H1 (cell line): ENCODE data around the gene GBA2. TPM values are rescaled to one million over a fixed set of nuclear protein-coding genes. Genes with fewer than 3 reads are reported as not detected.

Experiments
- CTCF ChIA-PET: fragments of 300-600 bp; sonication (Branson Sonifier 250); formaldehyde crosslinking; loops from one replicate; lab custom pipeline; 2021; ENCODE audit not compliant: partially characterized antibody; lab: Charles Lee
- POLR2A ChIA-PET: fragments of 300-600 bp; sonication (Branson Sonifier 250); formaldehyde crosslinking; loops from one replicate; lab custom pipeline; 2021; ENCODE audit warnings: inconsistent platforms; ENCODE audit not compliant: partially characterized antibody; lab: Charles Lee
- DNase-seq, 2 experiments: peaks; one replicate each; pipeline versions ENCODE4 v3.0.0 to v3.0.0-alpha.2; 2010 to 2022; ENCODE audit warnings: low spot score in 2 of 2, low read depth in 1 of 2, mixed read lengths in 1 of 2
- FAIRE-seq: peaks from 2 replicates; lab custom pipeline; 2011; peaks lifted over from hg19 to GRCh38; lab: Jason Lieb, UNC
- H2AFZ ChIP-seq: 2 replicates; pipeline ENCODE4 v1.8.1; 2012; ENCODE audit warnings: low read length, inconsistent platforms
- H2AK5ac ChIP-seq: 2 replicates; pipeline ENCODE4 v1.6.1; 2013; ENCODE audit warnings: low read depth, low read length
- H2BK120ac ChIP-seq: replicated peaks from 2 replicates; pipeline ENCODE3; 2013; ENCODE audit warnings: low read depth, low read length, inconsistent platforms
- H2BK12ac ChIP-seq: 2 replicates; pipeline ENCODE4 v1.6.1; 2013; ENCODE audit warnings: low read depth, low read length
- H2BK15ac ChIP-seq: 2 replicates; pipeline ENCODE4 v1.6.1; 2013; ENCODE audit warnings: low read length
- H2BK20ac ChIP-seq: 2 replicates; pipeline ENCODE4 v1.6.1; 2013; ENCODE audit warnings: low read length
- H2BK5ac ChIP-seq: 2 replicates; pipeline ENCODE4 v1.6.1; 2013; ENCODE audit warnings: low read depth, low read length
- H3K14ac ChIP-seq: 2 replicates; pipeline ENCODE4 v1.6.1; 2013; ENCODE audit warnings: inconsistent platforms; ENCODE audit not compliant: insufficient read length
- H3K18ac ChIP-seq: 2 replicates; pipeline ENCODE4 v1.6.1; 2013; ENCODE audit warnings: low read length; ENCODE audit errors: extremely low read depth
- H3K23ac ChIP-seq: 2 replicates; pipeline ENCODE4 v1.6.1; 2013; ENCODE audit warnings: inconsistent platforms; ENCODE audit not compliant: insufficient read length
- H3K23me2 ChIP-seq: 2 replicates; pipeline ENCODE4 v1.6.1; 2013; ENCODE audit warnings: low read depth, low read length
- H3K27ac ChIP-seq: 2 replicates; pipeline ENCODE4 v1.6.1; 2011; ENCODE audit warnings: low read depth, low read length, inconsistent platforms
- H3K27me3 ChIP-seq, 4 experiments: replicated peaks in 1 of 4; 1 replicate in 1 of 4; 2 replicates in 3 of 4; pipeline versions ENCODE4 v1.6.1 to v1.8.1; 2011 to 2013; ENCODE audit warnings: low read length in 3 of 4, mild to moderate bottlenecking in 3 of 4, inconsistent platforms in 2 of 4, mixed read lengths in 2 of 4, moderate library complexity in 1 of 4; ENCODE audit not compliant: control insufficient read depth in 3 of 4, insufficient read depth in 3 of 4; ENCODE audit errors: extremely low read depth in 1 of 4
- H3K36me3 ChIP-seq, 4 experiments: 2 replicates each; pipeline versions ENCODE4 v1.6.1 to v1.8.1; 2011 to 2013; ENCODE audit warnings: mild to moderate bottlenecking in 4 of 4, low read length in 3 of 4, moderate library complexity in 2 of 4, control low read depth in 1 of 4, inconsistent platforms in 1 of 4; ENCODE audit not compliant: insufficient read depth in 4 of 4, control insufficient read depth in 2 of 4
- H3K4ac ChIP-seq: replicated peaks from 2 replicates; pipeline ENCODE3; 2013; ENCODE audit warnings: low read length, low read depth, mixed read lengths, inconsistent platforms; ENCODE audit not compliant: insufficient read length
- H3K4me1 ChIP-seq, 4 experiments: replicated peaks in 1 of 4; 1 replicate in 1 of 4; 2 replicates in 3 of 4; pipeline versions ENCODE4 v1.6.1 to v1.8.1; 2011 to 2013; ENCODE audit warnings: low read length in 3 of 4, inconsistent platforms in 2 of 4, mixed read lengths in 1 of 4; ENCODE audit not compliant: insufficient read depth in 4 of 4, control insufficient read depth in 3 of 4
- H3K4me2 ChIP-seq, 2 experiments: 2 replicates each; pipeline versions ENCODE4 v1.6.1 to v1.8.1; 2011 to 2013; ENCODE audit warnings: low read depth in 2 of 2, low read length in 2 of 2, control low read depth in 1 of 2, inconsistent platforms in 1 of 2, mild to moderate bottlenecking in 1 of 2; ENCODE audit not compliant: insufficient read depth in 1 of 2
- H3K4me3 ChIP-seq, 4 experiments: fragments of 200-600, 300-600 bp in 1 of 4; sonication (generic), shearing (Covaris generic), sonication (Bioruptor Twin) in 1 of 4; 2 replicates each; pipeline versions ENCODE4 v1.5.1 to v1.8.1; 2011 to 2016; ENCODE audit warnings: low read length in 4 of 4, low read depth in 3 of 4, control low read depth in 2 of 4, inconsistent platforms in 2 of 4, mild to moderate bottlenecking in 2 of 4, mixed read lengths in 1 of 4, moderate library complexity in 1 of 4; ENCODE audit not compliant: insufficient read depth in 2 of 4; ENCODE audit errors: extremely low read depth in 1 of 4
- H3K56ac ChIP-seq: replicated peaks from 2 replicates; pipeline ENCODE3; 2013; ENCODE audit warnings: low read depth, mild to moderate bottlenecking, mixed read lengths, low read length, inconsistent platforms; ENCODE audit not compliant: insufficient read length
- H3K79me1 ChIP-seq: 2 replicates; pipeline ENCODE4 v1.6.1; 2013; ENCODE audit warnings: low read depth, low read length, control low read depth
- H3K79me2 ChIP-seq, 2 experiments: 2 replicates each; pipeline versions ENCODE4 v1.6.1 to v1.8.1; 2012 to 2013; ENCODE audit warnings: low read length in 2 of 2, mild to moderate bottlenecking in 2 of 2, inconsistent platforms in 1 of 2; ENCODE audit not compliant: insufficient read depth in 2 of 2, control insufficient read depth in 1 of 2
- H3K9ac ChIP-seq, 4 experiments: replicated peaks in 1 of 4; 1 replicate in 1 of 4; 2 replicates in 3 of 4; pipeline versions ENCODE4 v1.6.1 to v1.8.1; 2011 to 2013; ENCODE audit warnings: low read depth in 3 of 4, low read length in 3 of 4, control low read depth in 2 of 4, mild to moderate bottlenecking in 2 of 4, moderate library complexity in 2 of 4, inconsistent platforms in 1 of 4; ENCODE audit errors: extremely low read depth in 1 of 4
- H3K9me3 ChIP-seq, 2 experiments: 2 replicates each; pipeline versions ENCODE4 v1.6.1 to v1.8.1; 2012 to 2013; ENCODE audit warnings: mild to moderate bottlenecking in 2 of 2, moderate library complexity in 2 of 2, control low read depth in 1 of 2, inconsistent platforms in 1 of 2, low read depth in 1 of 2, low read length in 1 of 2, mixed read lengths in 1 of 2; ENCODE audit not compliant: insufficient read depth in 2 of 2
- H4K20me1 ChIP-seq, 2 experiments: replicated peaks in 1 of 2; 2 replicates each; pipeline versions ENCODE3 to v1.8.1; 2011 to 2013; ENCODE audit warnings: inconsistent platforms in 2 of 2, low read length in 2 of 2, mild to moderate bottlenecking in 1 of 2; ENCODE audit not compliant: insufficient read depth in 2 of 2, control insufficient read depth in 1 of 2
- H4K5ac ChIP-seq: 2 replicates; pipeline ENCODE4 v1.6.1; 2013; ENCODE audit warnings: low read length, low read depth, mixed read lengths, inconsistent platforms; ENCODE audit not compliant: insufficient read length
- H4K8ac ChIP-seq: 2 replicates; pipeline ENCODE4 v1.8.0; 2013; ENCODE audit warnings: mild to moderate bottlenecking, moderate library complexity, low read length, inconsistent platforms; ENCODE audit not compliant: insufficient read depth; ENCODE audit errors: extremely low read depth
- H4K91ac ChIP-seq: replicated peaks from 2 replicates; pipeline ENCODE3; 2013; ENCODE audit warnings: low read length, mixed read lengths, inconsistent platforms; ENCODE audit not compliant: insufficient read length
- POU5F1 ChIP-seq: IDR thresholded peaks from 2 replicates; pipeline ENCODE4 v1.6.1; 2011; ENCODE audit warnings: low read depth, mild to moderate bottlenecking, low read length, moderate library complexity
- RAD21 ChIP-seq, 2 experiments: IDR thresholded peaks in 1 of 2; conservative IDR thresholded peaks in 1 of 2; 2 replicates each; pipeline ENCODE4 v1.6.1; 2011; ENCODE audit warnings: low read depth in 2 of 2, low read length in 2 of 2, improper control_type of control experiment in 1 of 2, inconsistent platforms in 1 of 2, mild to moderate bottlenecking in 1 of 2, moderate library complexity in 1 of 2
- SAP30 ChIP-seq: fragments of 300-600 bp; sonication (generic); IDR thresholded peaks from 2 replicates; pipeline ENCODE4 v1.7.1; 2012; ENCODE audit warnings: low read length, moderate library complexity, mild to moderate bottlenecking, inconsistent platforms; ENCODE audit not compliant: insufficient read depth, insufficient replicate concordance
- SP1 ChIP-seq: IDR thresholded peaks from 2 replicates; pipeline ENCODE4 v1.6.1; 2011; ENCODE audit warnings: low read depth, low read length
- SUZ12 ChIP-seq: fragments of 200-600 bp; sonication (generic); IDR thresholded peaks from 2 replicates; pipeline ENCODE4 v1.6.1; 2012; ENCODE audit warnings: mild to moderate bottlenecking, inconsistent platforms, low read length, moderate library complexity, mixed read lengths
- WGBS, 2 experiments: shearing (Covaris generic) in 1 of 2; methylation state at CpG; one replicate each; pipeline versions ENCODE4 v1.1.6 to v1.1.7; 2013 to 2015; ENCODE audit warnings: low lambda C conversion rate in 2 of 2, mixed read lengths in 2 of 2, inconsistent platforms in 1 of 2, low coverage in 1 of 2, missing lambda C conversion rate in 1 of 2; ENCODE audit not compliant: insufficient replicate concordance in 2 of 2, insufficient coverage in 1 of 2, insufficient read length in 1 of 2; ENCODE audit errors: extremely low coverage in 1 of 2, missing lambda C conversion rate in 1 of 2; 5-methylcytosine and 5-hydroxymethylcytosine counted together
- polyA plus RNA-seq, 7 experiments: library from polyadenylated mRNA; depleted of rRNA in 3 of 7; stranded (reverse) in 5 of 7; unstranded in 2 of 7; fragments of >200 nt in 5 of 7; fragments of 200-250 nt in 2 of 7; gene quantifications; 1 replicate in 5 of 7; 2 replicates in 1 of 7; 4 replicates in 1 of 7; pipeline versions ENCODE4 v1.2.1 to v1.2.3, GENCODE V29; 2011 to 2013; ENCODE audit warnings: missing spikeins in 2 of 7, mixed read lengths in 2 of 7
- total RNA-seq: library from RNA; stranded (reverse); fragmentation: NEBNext Ultra II Directional; extraction: Animal tissue kit (Norgen Biotek cat#: 25700); gene quantifications from 2 replicates; pipeline ENCODE4 v1.2.1, GENCODE V29; 2021

Gene GBA2
- total and polyA plus RNA-seq, 2 of the 8 experiments (the other 6 are each of a cell fraction or from before 2014, with no cell fraction given), result 64.2 to 71.9 TPM

- H2BK12ac ChIP-seq, result no peak overlapping the region
- FAIRE-seq, result no peak
- POLR2A ChIA-PET, result interaction anchor here (1.0 to 10.5 kb wide), 4 partner anchors 13 to 35 kb away, joined by 3 to 51 read pairs (median 3); partner anchors contain the start of genes GBA2 and RGP1
- H4K8ac ChIP-seq, result no peak overlapping the region
- no peak for TF ChIP-seq RAD21 (IDR thresholded peaks at IDR 0.05 in 1 of 2, conservative IDR thresholded peaks at IDR 0.05 in 1 of 2; ENCODE audit: low read depth in 2 of 2, low read length in 2 of 2)
- no peak for TF ChIP-seq SP1
- TF ChIP-seq SAP30, result no peak
- TF ChIP-seq SUZ12, result no peak
- TF ChIP-seq POU5F1, result no peak
- no peak overlapping the region for H2BK120ac ChIP-seq
- no peaks in the 10 kb centered on the region for H3K9me3 ChIP-seq
- H3K56ac ChIP-seq, result no peak overlapping the region
- CTCF ChIA-PET, result interaction anchor here (1.5 to 13.8 kb wide), 5 partner anchors 10 to 103 kb away, joined by 4 to 199 read pairs (median 90); partner anchors contain the start of genes ARHGEF39, CCDC107, CREB3 and RMRP
- H3K79me2 ChIP-seq, result no peaks in the 10 kb centered on the region
- no peak overlapping the region for H2BK20ac ChIP-seq
- H3K36me3 ChIP-seq, result peaks cover 28 to 89% (median 64%) of the 10 kb centered on the region in 4 experiments; a peak in 7 of 8 replicates
- H3K9ac ChIP-seq, result no peak overlapping the region
- no peak for DNase-seq
- H2AFZ ChIP-seq, result no peak overlapping the region
- H3K23me2 ChIP-seq, result no peaks in the 10 kb centered on the region
- H4K91ac ChIP-seq, result no peak overlapping the region
- H3K4ac ChIP-seq, result no peak overlapping the region
- H2AK5ac ChIP-seq, result no peak overlapping the region
- no peak overlapping the region; the same call in 1 of the 2 replicates for H3K27ac ChIP-seq
- H3K18ac ChIP-seq, result no peak overlapping the region
- H3K79me1 ChIP-seq, result peaks cover 3% of the 10 kb centered on the region; the same call in 1 of the 2 replicates
- H3K14ac ChIP-seq, result no peak overlapping the region
- H3K4me1 ChIP-seq, result no peaks in the 10 kb centered on the region
- 94% methylated on average over 13 of the region's 13 CpGs; no CpG with 5 or more reads in 1 of the 2 experiments for WGBS, 2 experiments
- H3K23ac ChIP-seq, result no peak overlapping the region
- no peak overlapping the region for H2BK5ac ChIP-seq
- no peak overlapping the region for H3K4me2 ChIP-seq
- H4K5ac ChIP-seq, result no peak overlapping the region
- peaks cover 0 to 5% of the 10 kb centered on the region in 2 experiments for H4K20me1 ChIP-seq
- no peak overlapping the region for H2BK15ac ChIP-seq
- no peak overlapping the region for H3K4me3 ChIP-seq
- H3K27me3 ChIP-seq, result no peaks in the 10 kb centered on the region
These were observed 34.3 kb downstream of the GBA2 start for GRCh38 chr9:35714579-35715252.
